IMR-90 (cell line): ENCODE results near the gene CDK2AP2. TPM values are rescaled to one million over a fixed set of nuclear protein-coding genes. Genes with fewer than 3 reads are reported as not detected.

Source experiments
- ATAC-seq: fragments of 200-7000 bp; cut with Tn5 transposase; 2 replicates; pipeline ENCODE4 v1.9.1; 2020; ENCODE audit warnings: low read depth, mild to moderate bottlenecking, moderate library complexity
- BruUV-seq: library from RNA; stranded (reverse); fragments of 400-500 nt; replicated peaks from 2 replicates; lab custom pipeline; 2021; lab: Mats Ljungman, UMichigan
- CTCF ChIA-PET: fragments of 300-600 bp; formaldehyde crosslinking; extraction: SDS; loops from one replicate; lab custom pipeline; 2021; ENCODE audit warnings: antibody characterized with exemption; lab: Yijun Ruan, JAX
- POLR2A ChIA-PET: fragments of 300-600 bp; sonication (Branson Sonifier 250); formaldehyde crosslinking; loops from one replicate; lab custom pipeline; 2022; ENCODE audit warnings: antibody characterized with exemption; ENCODE audit not compliant: unreplicated experiment; lab: Charles Lee
- DNase-seq: peaks from one replicate; pipeline ENCODE4 v3.0.0; 2013
- H2AFZ ChIP-seq: replicated peaks from 2 replicates; pipeline ENCODE3; 2013; ENCODE audit warnings: low read length, mild to moderate bottlenecking; ENCODE audit not compliant: poor library complexity
- H2AK5ac ChIP-seq: 2 replicates; pipeline ENCODE4 v1.6.1; 2013; ENCODE audit warnings: low read depth, low read length, inconsistent platforms
- H2AK9ac ChIP-seq: replicated peaks from 2 replicates; pipeline ENCODE3; 2013; ENCODE audit warnings: mild to moderate bottlenecking, low read depth, low read length, moderate library complexity; ENCODE audit not compliant: poor library complexity
- H2BK120ac ChIP-seq: 2 replicates; pipeline ENCODE4 v1.6.1; 2013; ENCODE audit warnings: low read depth, low read length, inconsistent platforms
- H2BK15ac ChIP-seq: 3 replicates; pipeline ENCODE4 v1.6.1; 2013; ENCODE audit warnings: low read depth, low read length, inconsistent platforms
- H2BK20ac ChIP-seq: 2 replicates; pipeline ENCODE4 v1.6.1; 2013; ENCODE audit warnings: low read depth, mild to moderate bottlenecking, inconsistent platforms, low read length, moderate library complexity
- H2BK5ac ChIP-seq: 2 replicates; pipeline ENCODE4 v1.6.1; 2013; ENCODE audit warnings: mild to moderate bottlenecking, low read depth, low read length, inconsistent platforms; ENCODE audit not compliant: poor library complexity, severe bottlenecking
- H3K14ac ChIP-seq: replicated peaks from 2 replicates; pipeline ENCODE4 v1.6.1; 2013; ENCODE audit warnings: low read depth, low read length, inconsistent platforms
- H3K18ac ChIP-seq: 2 replicates; pipeline ENCODE4 v1.6.1; 2013; ENCODE audit warnings: low read depth, low read length, control low read depth
- H3K23ac ChIP-seq: 2 replicates; pipeline ENCODE4 v1.6.1; 2013; ENCODE audit warnings: low read depth, low read length, inconsistent platforms
- H3K27ac ChIP-seq: 2 replicates; pipeline ENCODE4 v1.5.1; 2013; ENCODE audit warnings: mild to moderate bottlenecking, control low read depth, low read length; ENCODE audit not compliant: insufficient read depth
- H3K27me3 ChIP-seq: 2 replicates; pipeline ENCODE4 v1.6.1; 2013; ENCODE audit warnings: low read length; ENCODE audit not compliant: control insufficient read depth, insufficient read depth
- H3K36me3 ChIP-seq: 2 replicates; pipeline ENCODE4 v1.6.1; 2013; ENCODE audit warnings: low read length, mixed read lengths; ENCODE audit not compliant: control insufficient read depth, insufficient read depth
- H3K4ac ChIP-seq: 2 replicates; pipeline ENCODE4 v1.6.1; 2013; ENCODE audit warnings: low read depth, low read length, inconsistent platforms
- H3K4me1 ChIP-seq: 2 replicates; pipeline ENCODE4 v1.6.1; 2013; ENCODE audit warnings: low read length, mixed read lengths; ENCODE audit not compliant: control insufficient read depth, insufficient read depth
- H3K4me2 ChIP-seq: 2 replicates; pipeline ENCODE4 v1.6.1; 2013; ENCODE audit warnings: low read depth, mild to moderate bottlenecking, control low read depth, low read length, moderate library complexity
- H3K4me3 ChIP-seq: 2 replicates; pipeline ENCODE4 v1.5.1; 2013; ENCODE audit warnings: low read depth, mild to moderate bottlenecking, control low read depth, low read length, moderate library complexity; ENCODE audit not compliant: insufficient read depth
- H3K56ac ChIP-seq: 2 replicates; pipeline ENCODE4 v1.6.1; 2013; ENCODE audit warnings: low read length, inconsistent platforms; ENCODE audit not compliant: insufficient read depth; ENCODE audit errors: extremely low read depth
- H3K79me1 ChIP-seq, 2 experiments: 2 replicates each; pipeline ENCODE4 v1.6.1; 2013; ENCODE audit warnings: low read length in 2 of 2, inconsistent platforms in 1 of 2, low read depth in 1 of 2
- H3K9ac ChIP-seq: 2 replicates; pipeline ENCODE4 v1.6.1; 2013; ENCODE audit warnings: low read depth, low read length, control low read depth
- H3K9me1 ChIP-seq: 2 replicates; pipeline ENCODE4 v1.6.1; 2013; ENCODE audit warnings: low read length, inconsistent platforms; ENCODE audit not compliant: insufficient read depth
- H3K9me3 ChIP-seq: 2 replicates; pipeline ENCODE4 v1.6.1; 2013; ENCODE audit warnings: low read length; ENCODE audit not compliant: control insufficient read depth, insufficient read depth
- H4K20me1 ChIP-seq: 2 replicates; pipeline ENCODE4 v1.6.1; 2013; ENCODE audit warnings: low read length, inconsistent platforms; ENCODE audit not compliant: insufficient read depth
- H4K5ac ChIP-seq: 2 replicates; pipeline ENCODE4 v1.6.1; 2013; ENCODE audit warnings: mild to moderate bottlenecking, low read depth, low read length, control low read depth
- H4K8ac ChIP-seq, 2 experiments: 2 replicates each; pipeline ENCODE4 v1.6.1; 2013; ENCODE audit warnings: low read depth in 2 of 2, low read length in 2 of 2, control low read depth in 1 of 2, inconsistent platforms in 1 of 2
- H4K91ac ChIP-seq: 2 replicates; pipeline ENCODE4 v1.6.1; 2013; ENCODE audit warnings: low read depth, low read length, inconsistent platforms; ENCODE audit not compliant: insufficient read depth
- BHLHE40 ChIP-seq: fragments of 150-350 bp; IDR thresholded peaks from 2 replicates; pipeline ENCODE4 v1.6.1; 2016; ENCODE audit warnings: mild to moderate bottlenecking, low read depth, low read length
- CEBPB ChIP-seq: IDR thresholded peaks from 2 replicates; pipeline ENCODE4 v1.6.1; 2012; ENCODE audit warnings: low read depth, low read length, improper control_type of control experiment
- CHD1 ChIP-seq: IDR thresholded peaks from 2 replicates; pipeline ENCODE4 v1.6.1; 2012; ENCODE audit warnings: low read depth, low read length, improper control_type of control experiment
- CTCF ChIP-seq: conservative IDR thresholded peaks from 2 replicates; pipeline ENCODE4 v1.5.1; 2012; ENCODE audit warnings: mild to moderate bottlenecking, low read depth, low read length, improper control_type of control experiment
- FOS ChIP-seq: fragments of 150-350 bp; IDR thresholded peaks from 2 replicates; pipeline ENCODE4 v1.6.1; 2016; ENCODE audit warnings: low read depth, low read length
- MAFK ChIP-seq: IDR thresholded peaks from 2 replicates; pipeline ENCODE4 v1.6.1; 2012; ENCODE audit warnings: low read depth, low read length, improper control_type of control experiment
- MAZ ChIP-seq: IDR thresholded peaks from 2 replicates; pipeline ENCODE4 v1.6.1; 2012; ENCODE audit warnings: low read depth, mild to moderate bottlenecking, low read length, improper control_type of control experiment, moderate library complexity, borderline replicate concordance
- MXI1 ChIP-seq: IDR thresholded peaks from 2 replicates; pipeline ENCODE4 v1.6.1; 2012; ENCODE audit warnings: low read depth, mild to moderate bottlenecking, low read length, moderate library complexity, borderline replicate concordance
- NFE2L2 ChIP-seq: fragments of 150-350 bp; IDR thresholded peaks from 2 replicates; pipeline ENCODE4 v1.6.1; 2016; ENCODE audit warnings: low read depth, mild to moderate bottlenecking, low read length
- POLR2A ChIP-seq: IDR thresholded peaks from 2 replicates; pipeline ENCODE4 v1.6.1; 2012; ENCODE audit warnings: mild to moderate bottlenecking, low read depth, low read length
- RAD21 ChIP-seq: IDR thresholded peaks from 2 replicates; pipeline ENCODE4 v1.6.1; 2012; ENCODE audit warnings: low read length, improper control_type of control experiment
- RCOR1 ChIP-seq: IDR thresholded peaks from 2 replicates; pipeline ENCODE4 v1.6.1; 2012; ENCODE audit warnings: mild to moderate bottlenecking, low read length, improper control_type of control experiment; ENCODE audit not compliant: insufficient replicate concordance
- RFX5 ChIP-seq: IDR thresholded peaks from 2 replicates; pipeline ENCODE4 v1.8.0; 2012; ENCODE audit warnings: low read depth, mild to moderate bottlenecking, low read length, moderate library complexity
- SMC3 ChIP-seq: fragments of 150-350 bp; IDR thresholded peaks from 2 replicates; pipeline ENCODE4 v1.6.1; 2016; ENCODE audit warnings: low read depth, mild to moderate bottlenecking, antibody characterized with exemption, low read length, moderate library complexity
- WGBS, 2 experiments: methylation state at CpG; one replicate each; pipeline versions ENCODE4 v1.1.5 to v1.1.7; 2013; ENCODE audit warnings: missing lambda C conversion rate in 2 of 2; ENCODE audit not compliant: insufficient read length in 1 of 2; ENCODE audit errors: extremely low coverage in 2 of 2; 5-methylcytosine and 5-hydroxymethylcytosine counted together
- dilution Hi-C: fragments of 300-500 bp; cut with HindIII; formaldehyde crosslinking; loops from one replicate; pipeline ENCODE4 v1.14.3; 2018; ENCODE audit warnings: low sequenced_read_pairs; ENCODE audit not compliant: unreplicated experiment
- in situ Hi-C: fragments of 300-500 bp; cut with MboI; formaldehyde crosslinking; loops from 3 replicates; pipeline ENCODE4 v1.14.3; 2019; ENCODE audit warnings: low sequenced_read_pairs, inconsistent platforms, mixed read lengths
- intact Hi-C: fragments of 100-400 bp; cut with micrococcal nuclease; formaldehyde crosslinking; loops from 2 replicates; pipeline ENCODE4 v1.10.0; 2022
- polyA plus RNA-seq, 3 experiments: library from polyadenylated mRNA; depleted of rRNA; stranded (reverse); fragments of >200 nt; gene quantifications; 2 replicates each; pipeline ENCODE4 v1.2.3, GENCODE V29; 2012; ENCODE audit warnings: low replicate concordance in 1 of 3
- total RNA-seq: library from RNA; depleted of rRNA; stranded (reverse); fragments of >200 nt; gene quantifications from 2 replicates; pipeline ENCODE4 v1.2.3, GENCODE V29; 2012
- TF ChIP-seq, protein P1 (sequence below): fragments of 150-350 bp; IDR thresholded peaks from 2 replicates; pipeline ENCODE4 v1.6.1; 2016; ENCODE audit warnings: low read depth, mild to moderate bottlenecking, low read length, moderate library complexity, borderline replicate concordance
- TF ChIP-seq, protein P2 (sequence below): fragments of 150-350 bp; IDR thresholded peaks from 2 replicates; pipeline ENCODE4 v1.6.1; 2017; ENCODE audit warnings: mild to moderate bottlenecking, antibody characterized with exemption, low read length, low read depth

CDK2AP2 gene
- total and polyA plus RNA-seq, 2 of the 4 experiments (the other 2 are of a cell fraction) = 8.1 to 44.7 TPM

DNA sequence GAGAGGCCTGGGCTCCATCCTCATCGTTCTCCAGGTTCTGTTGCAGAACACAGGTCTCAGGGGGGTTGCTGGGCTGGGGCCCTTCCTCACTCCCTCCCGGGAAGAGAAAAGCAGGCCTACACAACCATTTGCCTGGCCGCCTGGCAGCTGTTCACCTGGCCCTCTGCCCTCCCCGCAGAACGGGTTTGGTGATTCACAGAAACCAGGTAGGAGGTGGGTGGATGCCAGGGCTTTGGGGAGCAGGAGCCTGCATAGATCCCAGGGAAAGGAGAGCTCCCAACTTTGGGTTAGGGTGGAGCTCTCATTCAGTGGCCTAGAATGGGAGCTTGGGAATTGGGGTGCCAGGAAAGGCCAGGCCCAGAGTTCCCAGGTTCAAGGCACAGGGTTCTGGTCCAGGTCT, 39.9 kb downstream of the CDK2AP2 start:
- Histone ChIP-seq H4K20me1 (no peaks in the 10 kb centered on the region), H3K4me2 (peak overlapping the region; percentile 94), H4K8ac (peak overlapping the region; percentile 77 to 84), H2AK9ac (peak overlapping the region; percentile 99), H2BK15ac (no peak overlapping the region), H3K9me1 (peaks cover 12% of the 10 kb centered on the region), H3K4me1 (peaks cover 9% of the 10 kb centered on the region), H2AK5ac (peak overlapping the region; percentile 86), H3K27me3 (peaks cover 3% of the 10 kb centered on the region; the same call in 1 of the 2 replicates), H3K4me3 (peak overlapping the region; percentile 87), H2BK5ac (peak overlapping the region; percentile 66), H2BK120ac (no peak overlapping the region; the same call in 1 of the 2 replicates), H4K91ac (peak overlapping the region; percentile 39), H3K79me1 (peaks cover 4 to 24% of the 10 kb centered on the region in 2 experiments; a peak in 2 of 4 replicates), H3K18ac (no peak overlapping the region), H3K23ac (peak overlapping the region; percentile 95), H3K14ac (peak overlapping the region; percentile 83), H3K56ac (peak overlapping the region; percentile 52; the same call in 1 of the 2 replicates), H2AFZ (peak overlapping the region; percentile 98), H4K5ac (0 out of 2 replicates have a peak overlapping the region, but pooled peaks have one; percentile 31), H3K4ac (peak overlapping the region; percentile 79), H2BK20ac (no peak overlapping the region), H3K27ac (peak overlapping the region; percentile 78), H3K9me3 (no peaks in the 10 kb centered on the region), H3K36me3 (peaks cover 2% of the 10 kb centered on the region; the same call in 1 of the 2 replicates), H3K9ac (peak overlapping the region; percentile 79)
- DNase-seq (no peak), ATAC-seq (no peak)
- ChIA-PET POLR2A (interaction anchor here (0.6 kb wide), 1 partner anchor 25 kb away, joined by 6 read pairs; the partner anchor contains the start of gene CORO1B), CTCF (no interaction called here)
- intact Hi-C loops (loop anchor here (1.0 kb wide), 1 partner anchor 25 kb away; the partner anchor contains the start of gene CORO1B), dilution Hi-C loops (no loop called here), in situ Hi-C loops (no loop called here)
- no TSS peak for BruUV-seq
- WGBS, 2 experiments = 60% methylated on average over 1 of the region's 5 CpGs; no CpG with 5 or more reads in 1 of the 2 experiments
- TF ChIP-seq RCOR1 (no peak), MAFK (no peak), CHD1 (no peak), RAD21 (no peak), CTCF (no peak), RFX5 (no peak), NFE2L2 (no peak), FOS (no peak), MAZ (no peak), BHLHE40 (no peak), POLR2A (no peak), MXI1 (no peak), CEBPB (no peak), SMC3 (no peak)
- TF ChIP-seq, protein P1, sequence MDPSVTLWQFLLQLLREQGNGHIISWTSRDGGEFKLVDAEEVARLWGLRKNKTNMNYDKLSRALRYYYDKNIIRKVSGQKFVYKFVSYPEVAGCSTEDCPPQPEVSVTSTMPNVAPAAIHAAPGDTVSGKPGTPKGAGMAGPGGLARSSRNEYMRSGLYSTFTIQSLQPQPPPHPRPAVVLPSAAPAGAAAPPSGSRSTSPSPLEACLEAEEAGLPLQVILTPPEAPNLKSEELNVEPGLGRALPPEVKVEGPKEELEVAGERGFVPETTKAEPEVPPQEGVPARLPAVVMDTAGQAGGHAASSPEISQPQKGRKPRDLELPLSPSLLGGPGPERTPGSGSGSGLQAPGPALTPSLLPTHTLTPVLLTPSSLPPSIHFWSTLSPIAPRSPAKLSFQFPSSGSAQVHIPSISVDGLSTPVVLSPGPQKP = no peak
- TF ChIP-seq, protein P2, sequence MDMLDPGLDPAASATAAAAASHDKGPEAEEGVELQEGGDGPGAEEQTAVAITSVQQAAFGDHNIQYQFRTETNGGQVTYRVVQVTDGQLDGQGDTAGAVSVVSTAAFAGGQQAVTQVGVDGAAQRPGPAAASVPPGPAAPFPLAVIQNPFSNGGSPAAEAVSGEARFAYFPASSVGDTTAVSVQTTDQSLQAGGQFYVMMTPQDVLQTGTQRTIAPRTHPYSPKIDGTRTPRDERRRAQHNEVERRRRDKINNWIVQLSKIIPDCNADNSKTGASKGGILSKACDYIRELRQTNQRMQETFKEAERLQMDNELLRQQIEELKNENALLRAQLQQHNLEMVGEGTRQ = no peak
